ENCODE data around the gene ARHGAP15. TPM values are rescaled to one million over a fixed set of nuclear protein-coding genes. Genes with fewer than 3 reads are reported as not detected.

Gene ARHGAP15
- total RNA-seq, 1 donor from 2014 or later: not detected

DNA sequence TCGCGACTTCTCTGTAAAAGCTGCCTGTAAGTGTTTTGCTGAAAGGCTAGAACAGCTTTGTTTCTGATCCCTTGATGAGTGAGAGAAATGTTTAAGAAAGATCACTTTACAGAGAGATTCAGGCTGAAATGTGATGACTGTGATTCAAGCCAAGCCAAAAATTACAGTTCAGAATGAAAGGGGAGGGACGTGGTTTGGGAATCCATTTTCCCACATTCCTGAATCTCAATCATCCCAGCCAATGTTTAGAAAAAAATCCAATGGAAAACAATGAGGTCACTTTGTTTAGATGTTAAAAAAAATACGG lies 416.7 kb downstream of the ARHGAP15 start:
- no peak for DNase-seq

DNA sequence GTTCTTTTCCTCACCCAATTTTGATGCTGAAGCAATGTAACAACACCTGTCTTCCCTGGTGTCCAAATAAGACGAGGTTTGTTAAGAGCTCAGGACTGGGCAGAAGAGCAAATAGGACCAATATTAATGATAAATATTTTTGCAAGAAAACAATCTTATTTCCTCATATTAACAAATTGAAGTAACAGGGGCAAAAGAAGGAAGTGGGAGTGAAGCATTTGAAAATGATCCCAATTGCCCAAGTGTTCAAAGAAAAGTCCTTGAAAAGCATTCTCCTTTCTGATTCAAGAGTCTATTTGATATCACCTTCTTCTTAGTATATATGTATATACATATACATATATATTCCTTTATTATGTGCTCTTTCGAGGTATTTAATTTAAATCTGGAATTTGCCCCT lies 418.8 kb downstream of the ARHGAP15 start:
- DNase-seq: no peak

DNA sequence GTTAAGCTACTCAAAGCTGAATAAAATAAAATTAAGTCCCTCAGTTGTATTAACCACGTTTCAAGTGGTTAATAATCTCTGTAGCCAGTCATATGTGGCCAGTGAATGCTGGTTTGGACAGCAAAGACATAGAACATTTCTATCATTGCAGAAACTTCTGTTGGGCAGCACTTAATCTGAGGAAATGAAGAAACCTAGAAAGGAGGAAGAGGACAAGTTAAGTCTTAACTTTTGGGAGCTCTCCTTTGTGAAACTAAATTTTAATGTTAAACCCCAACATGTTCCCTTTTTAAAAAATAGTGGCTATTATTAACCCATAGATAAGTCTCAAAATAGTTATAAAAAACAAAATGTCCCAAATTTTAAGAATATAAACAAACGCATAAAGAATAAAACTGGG lies 421.3 kb downstream of the ARHGAP15 start:
- no peak for DNase-seq

DNA sequence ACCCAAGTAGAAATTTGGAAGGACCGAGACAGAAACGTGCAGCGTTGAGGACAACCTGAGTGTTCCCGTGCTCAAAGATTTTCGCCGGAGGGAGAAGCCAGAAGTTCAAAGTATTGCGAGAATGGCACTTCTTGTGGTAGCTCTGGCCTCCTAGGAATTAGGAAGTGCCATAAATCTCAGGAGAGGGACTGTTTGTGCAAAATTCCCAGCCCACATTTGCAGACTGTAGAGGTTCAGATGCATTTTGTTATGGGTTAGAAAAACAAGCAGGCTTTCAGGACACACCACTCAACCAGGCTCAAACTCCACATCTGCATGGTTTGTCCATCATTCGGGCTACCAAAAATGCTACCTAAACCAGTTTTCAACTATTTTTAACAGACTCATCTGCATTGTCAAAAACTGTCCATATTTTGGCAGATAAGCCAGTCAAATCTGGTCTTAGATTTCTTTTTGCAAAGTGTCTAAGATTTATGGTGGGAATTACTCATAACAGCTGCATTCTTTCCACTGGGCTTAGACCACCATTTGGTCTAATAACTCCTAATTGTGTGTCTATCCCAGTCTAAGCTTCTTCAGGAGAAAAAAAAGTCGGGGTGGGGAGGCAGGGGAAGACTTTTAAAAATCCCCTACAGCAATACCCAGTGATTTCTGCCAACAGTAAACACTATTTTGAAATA lies 422.9 kb downstream of the ARHGAP15 start:
- no peak for DNase-seq

DNA sequence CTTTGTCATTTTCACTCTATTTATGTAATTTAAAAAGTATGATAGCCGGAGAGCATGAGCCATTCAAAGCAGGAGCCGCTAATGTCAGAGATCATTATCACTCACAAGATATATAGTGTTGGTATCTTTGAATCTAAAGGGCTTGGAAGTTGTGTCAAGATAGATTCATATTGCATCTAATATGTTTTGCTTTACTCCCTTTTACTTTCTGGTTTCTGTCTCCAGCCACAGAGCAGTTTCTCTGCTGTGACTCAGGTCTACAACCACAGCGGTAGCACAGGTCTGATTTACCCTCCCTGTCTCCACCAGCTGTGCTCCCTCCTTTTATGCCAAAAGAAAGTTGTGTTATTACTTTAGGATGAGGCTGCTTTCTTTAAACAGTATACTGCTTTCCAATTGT lies 424.0 kb downstream of the ARHGAP15 start:
- no peak for DNase-seq

DNA sequence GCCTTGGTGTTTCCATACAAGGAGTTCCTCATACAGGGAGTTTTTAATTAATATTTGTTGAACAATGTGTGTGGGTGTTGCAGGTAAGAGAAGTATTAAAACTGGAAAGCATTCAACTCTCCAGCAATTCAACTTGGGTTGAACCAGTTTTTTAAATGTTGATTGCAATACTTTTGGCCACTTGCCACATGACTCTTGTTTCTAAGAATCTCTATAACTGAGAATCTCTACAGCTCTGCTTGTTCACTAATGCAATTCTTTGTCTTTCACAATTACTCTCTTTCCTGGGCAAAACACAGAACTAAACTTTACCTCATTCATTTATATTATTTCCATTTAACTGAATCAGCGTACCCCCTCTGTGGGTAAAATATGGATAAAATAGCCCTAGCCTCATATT lies 429.4 kb downstream of the ARHGAP15 start:
- no peak for DNase-seq

DNA sequence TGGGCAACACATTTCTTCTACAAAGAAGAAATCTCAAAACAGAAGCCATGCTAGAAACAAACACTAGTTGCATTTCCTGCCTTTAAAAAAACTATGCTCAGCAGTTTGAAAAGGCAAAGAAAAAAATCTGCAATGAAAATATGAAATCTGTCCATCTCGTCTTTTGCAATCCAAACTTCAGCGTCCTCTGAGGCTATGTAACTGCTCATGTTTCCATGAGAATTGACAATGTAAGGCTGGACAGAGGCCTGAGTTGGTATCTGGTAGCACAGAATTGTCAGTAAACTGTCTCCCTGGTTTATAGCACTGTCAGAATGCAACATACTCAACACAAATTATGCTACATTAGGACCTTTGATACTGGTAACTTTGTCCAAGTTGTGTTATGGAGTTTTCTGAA lies 429.9 kb downstream of the ARHGAP15 start:
- no peak for DNase-seq

DNA sequence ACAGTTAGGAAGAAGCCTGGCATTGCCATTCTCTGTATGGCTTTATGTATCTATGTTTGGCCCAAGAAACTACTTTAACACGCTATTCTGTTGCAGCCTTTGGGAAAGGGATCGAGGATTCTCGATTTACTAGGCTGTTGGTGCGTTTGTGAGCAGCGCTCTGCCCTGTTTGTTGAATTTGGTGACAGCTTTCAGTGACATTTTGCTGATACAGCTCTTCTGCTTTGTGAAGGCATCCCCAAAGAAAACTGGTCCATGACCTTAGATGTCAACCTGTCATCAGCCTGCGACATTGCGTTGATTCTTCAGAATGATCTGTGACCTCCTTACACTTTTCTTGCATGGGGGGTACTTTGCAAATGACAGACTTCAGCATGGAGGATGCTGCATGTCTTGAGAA lies 431.5 kb downstream of the ARHGAP15 start:
- DNase-seq: no peak

DNA sequence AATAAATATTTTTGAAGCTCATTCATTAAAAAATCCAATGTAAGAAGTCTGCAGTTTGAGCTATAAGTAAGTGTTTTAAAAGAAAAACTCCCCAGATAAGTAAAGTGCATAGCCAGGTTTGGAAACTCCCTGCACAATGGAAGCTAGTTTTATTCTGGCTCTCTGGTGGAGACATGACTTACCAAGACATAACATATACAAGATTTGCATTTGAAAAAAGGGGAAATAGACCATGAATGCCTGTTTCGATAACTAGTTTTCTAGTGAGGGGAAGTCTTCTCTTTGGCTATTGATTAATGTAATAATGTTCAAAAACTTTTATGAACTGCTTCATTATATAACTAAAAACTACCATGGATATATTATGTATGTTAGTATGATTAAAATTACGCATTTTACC lies 435.2 kb downstream of the ARHGAP15 start:
- DNase-seq: no peak

DNA sequence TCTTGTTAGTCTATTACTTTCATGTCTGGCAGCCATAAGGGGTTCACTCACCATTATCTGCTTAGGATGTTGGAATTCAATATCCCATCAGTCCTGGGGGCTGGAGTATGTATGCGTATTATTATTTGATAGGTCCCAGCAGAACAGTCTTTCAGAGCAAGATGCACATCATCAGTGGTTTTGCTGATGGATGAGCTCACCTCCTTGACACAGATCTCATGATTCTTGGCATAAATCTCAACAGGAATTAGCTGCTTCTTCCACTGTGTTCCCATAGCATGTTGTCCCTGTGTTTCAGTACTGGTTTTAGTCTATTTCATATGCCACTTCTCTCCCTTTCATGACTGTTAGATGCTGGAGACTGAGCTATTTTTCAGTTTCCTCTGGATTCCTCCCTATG lies 442.5 kb downstream of the ARHGAP15 start:
- no peak for DNase-seq

DNA sequence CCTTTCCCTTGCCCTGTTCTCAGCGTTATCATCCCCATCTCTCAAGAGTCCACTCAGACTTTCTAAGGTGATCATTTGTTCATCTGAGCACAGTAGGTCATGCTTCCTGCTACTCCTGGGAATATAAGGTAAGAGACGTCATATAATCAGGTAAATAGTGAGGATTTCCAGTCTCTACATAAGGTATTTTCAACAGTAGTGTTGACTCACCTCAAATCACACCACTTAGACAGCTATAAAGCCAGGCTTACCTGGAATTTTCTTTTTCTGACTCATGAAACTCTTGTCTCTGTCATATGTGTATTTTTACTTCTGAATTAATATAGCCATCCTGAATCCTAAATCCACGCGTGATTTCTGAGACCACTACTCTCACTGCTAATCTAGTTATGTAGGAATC lies 443.2 kb downstream of the ARHGAP15 start:
- no peak for DNase-seq

DNA sequence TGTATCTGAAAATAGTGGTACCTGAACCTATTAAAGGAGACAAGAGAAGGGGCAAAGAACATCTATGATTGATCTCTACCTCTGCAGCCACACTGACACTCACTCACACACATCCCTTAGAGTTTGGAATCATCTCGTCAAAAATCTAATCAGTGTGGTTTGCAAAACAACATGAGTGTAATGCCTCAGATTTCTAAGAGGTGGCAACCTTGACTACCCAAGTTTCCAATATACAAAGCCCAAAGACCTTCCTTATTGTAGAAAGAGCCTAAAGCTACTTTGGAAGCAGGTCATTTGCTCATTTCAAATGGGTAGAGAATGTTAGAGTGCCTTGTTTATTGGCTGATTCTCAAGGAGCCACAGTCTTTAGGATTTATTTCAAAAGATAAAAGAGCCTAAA lies 444.9 kb downstream of the ARHGAP15 start:
- no peak for DNase-seq

DNA sequence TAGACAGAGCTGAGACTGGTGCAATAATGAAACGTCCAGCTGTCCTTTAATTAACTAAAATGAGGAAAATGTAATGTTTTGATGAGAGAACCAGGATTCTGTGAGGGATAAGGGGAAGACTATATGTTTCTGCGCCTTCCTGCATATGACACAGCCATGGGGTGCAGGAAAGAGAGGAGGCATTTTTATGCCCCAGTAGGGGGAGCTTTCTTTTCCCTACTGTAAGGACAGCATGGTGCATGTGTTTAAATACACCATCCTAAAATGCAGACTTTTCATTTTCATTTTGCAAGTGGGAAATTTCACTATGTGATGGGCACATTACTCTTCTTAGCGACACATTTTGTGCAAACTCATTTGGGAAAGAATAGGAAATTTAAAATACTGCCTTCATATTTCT lies 446.1 kb downstream of the ARHGAP15 start:
- peak; percentile 16 for DNase-seq

DNA sequence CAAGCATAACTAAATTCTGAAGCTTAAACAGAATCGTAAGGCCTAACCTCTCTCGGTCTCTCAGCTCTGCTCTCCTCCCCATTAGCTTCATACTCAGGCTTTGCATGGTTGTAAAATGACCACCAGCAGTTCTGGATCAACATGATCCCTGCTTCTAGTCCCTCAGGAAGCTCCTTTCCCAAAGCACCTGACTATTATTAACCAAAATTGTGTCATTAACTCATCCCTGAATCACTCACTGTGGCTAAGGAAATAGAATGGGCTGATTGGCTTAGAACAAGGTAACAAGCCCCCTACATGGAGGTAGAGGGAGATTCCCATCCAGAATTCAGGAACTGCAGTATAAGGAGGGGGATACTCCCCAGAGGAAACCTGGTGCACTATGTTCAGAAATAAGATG lies 448.3 kb downstream of the ARHGAP15 start:
- DNase-seq: no peak

DNA sequence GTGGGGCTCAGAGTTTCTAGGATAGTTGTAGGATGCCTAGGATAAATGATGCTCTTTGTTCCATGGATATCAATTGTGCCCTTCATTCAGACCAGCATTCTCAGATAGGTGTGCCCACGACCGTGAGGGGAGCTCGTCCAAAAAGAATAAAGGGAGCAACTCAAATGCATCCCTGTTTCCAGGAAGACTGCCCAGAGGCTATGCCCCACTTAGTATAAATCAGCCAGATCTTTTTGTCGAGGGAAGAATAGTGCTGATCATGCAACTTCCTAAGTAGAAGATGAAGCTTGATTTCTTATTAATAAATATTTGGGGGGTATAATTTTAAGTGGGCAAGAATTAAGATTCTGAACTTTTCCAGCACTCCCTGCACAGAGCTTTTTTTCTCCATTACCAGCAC lies 450.2 kb downstream of the ARHGAP15 start:
- DNase-seq: no peak

DNA sequence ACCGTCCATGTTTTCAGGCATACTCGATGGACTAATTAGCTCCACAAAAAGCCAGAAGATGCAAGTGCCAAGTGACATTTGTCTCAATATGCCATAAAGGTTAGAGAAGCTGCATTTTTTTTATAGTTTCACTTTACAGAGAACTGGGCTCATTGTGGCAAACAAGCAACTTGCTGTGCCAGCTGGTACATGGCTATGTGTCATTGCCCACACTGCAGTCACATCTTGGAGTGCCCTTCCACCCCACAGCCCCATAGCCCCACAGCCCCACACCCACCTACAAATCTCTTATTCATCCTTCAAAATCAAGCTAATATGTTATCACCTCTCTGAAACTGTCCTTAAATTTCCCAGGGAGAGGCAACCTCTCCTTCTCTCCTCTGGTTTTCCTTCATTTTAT lies 451.9 kb downstream of the ARHGAP15 start:
- DNase-seq: no peak

DNA sequence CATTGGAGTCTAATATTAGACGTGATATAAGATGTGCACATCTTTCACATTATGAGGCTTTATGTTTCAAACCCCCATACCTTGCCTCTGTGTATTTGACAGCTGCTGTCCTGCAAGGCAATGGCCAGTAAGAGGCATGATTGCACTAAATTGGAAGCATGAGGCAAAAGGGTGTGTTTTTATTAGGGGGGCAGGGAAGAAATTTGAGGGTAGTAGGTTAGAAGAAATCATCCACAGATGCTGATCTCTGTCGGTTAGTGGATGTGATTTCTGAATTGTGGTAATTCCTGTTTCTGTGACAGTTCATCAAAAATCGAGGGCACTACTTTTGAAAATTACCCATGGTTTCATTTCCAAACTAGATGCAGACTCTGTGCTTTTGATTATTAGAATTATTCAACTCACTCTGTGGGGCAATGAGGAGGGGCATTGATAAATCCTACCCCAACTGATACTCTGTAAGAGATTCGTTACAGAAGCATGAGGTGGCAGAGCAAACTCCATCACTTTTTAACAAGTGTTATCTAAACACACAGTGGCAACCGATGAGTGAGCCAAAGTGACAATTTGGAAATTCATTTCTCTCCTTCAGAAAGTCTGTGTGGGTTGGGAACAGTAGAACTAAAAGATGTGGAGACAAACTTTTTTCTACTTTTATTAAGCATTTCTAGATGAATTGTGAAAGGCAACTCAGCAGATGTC lies 453.0 kb downstream of the ARHGAP15 start:
- DNase-seq: no peak

DNA sequence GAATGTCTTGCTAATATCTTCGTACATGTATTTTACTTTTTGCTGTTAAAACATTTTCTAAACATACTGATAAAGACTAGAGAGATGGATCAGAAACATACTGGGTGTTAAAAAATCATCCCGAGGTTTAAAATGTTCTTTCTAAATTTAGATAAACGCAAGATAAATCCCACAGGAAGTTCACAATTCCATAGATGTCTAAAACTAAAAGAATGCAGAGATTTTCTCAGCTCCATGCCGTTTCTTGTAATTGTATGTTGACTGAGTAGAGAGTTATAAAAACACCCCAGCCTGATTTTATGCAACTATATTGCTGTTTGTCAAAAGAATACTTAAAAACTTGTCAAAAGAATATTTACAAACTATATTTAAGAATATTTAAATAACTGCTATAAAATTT lies 455.7 kb downstream of the ARHGAP15 start:
- no peak for DNase-seq

DNA sequence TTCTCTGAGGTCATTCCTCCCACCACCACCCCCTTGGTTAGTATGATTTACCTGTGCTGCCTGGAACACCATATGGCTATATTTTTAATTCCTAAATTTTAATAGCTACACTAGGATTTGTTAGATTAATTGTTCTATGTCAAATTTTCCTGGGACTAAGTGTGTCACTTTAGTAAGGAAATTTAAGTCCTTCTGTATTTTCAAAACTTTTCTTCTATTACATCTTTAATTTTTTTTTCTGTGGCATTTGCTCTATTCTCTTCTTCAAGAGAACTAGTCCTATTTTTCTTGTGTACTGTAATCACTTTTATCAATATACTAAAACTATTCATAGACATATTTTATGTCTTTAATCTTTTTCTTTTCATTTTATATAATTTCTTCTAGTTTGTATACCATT lies 456.9 kb downstream of the ARHGAP15 start:
- DNase-seq: no peak

DNA sequence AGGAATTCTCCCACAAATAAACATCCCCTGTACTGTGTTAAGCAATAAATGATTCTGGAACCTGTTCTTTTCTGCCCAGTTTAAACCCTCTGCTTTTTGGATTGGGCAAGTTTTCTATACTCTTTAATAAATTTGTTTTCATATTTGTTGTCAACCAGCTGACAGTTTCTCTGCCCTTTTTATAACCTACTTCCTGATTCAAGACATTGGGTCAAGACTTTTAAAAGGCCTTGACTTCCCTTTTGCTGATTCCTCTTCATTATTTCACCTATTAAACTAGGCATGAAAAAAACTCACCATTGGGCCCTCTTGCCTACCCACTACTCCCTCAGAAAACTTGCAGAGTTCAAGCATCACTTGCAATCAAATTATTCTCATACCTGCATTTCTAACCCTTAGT lies 459.5 kb downstream of the ARHGAP15 start:
- DNase-seq: no peak

DNA sequence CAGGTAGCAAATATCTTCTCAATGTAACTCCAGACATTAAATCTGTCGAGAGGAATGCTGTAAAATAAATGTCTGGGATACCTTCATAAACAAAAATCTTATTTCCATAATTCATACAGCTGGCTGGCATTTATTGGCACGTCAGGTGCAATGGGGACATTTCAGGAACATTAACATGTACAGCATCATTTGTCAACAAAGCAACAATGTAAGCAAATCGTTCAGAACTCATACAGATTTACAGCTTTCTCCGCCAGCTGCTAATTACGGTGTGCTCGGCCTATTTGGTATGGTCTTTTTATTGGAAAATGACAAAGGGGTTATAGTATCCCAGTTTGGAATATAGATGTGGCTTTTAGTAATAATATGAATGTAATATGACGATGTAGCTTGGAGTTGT lies 464.9 kb downstream of the ARHGAP15 start:
- no peak for DNase-seq

DNA sequence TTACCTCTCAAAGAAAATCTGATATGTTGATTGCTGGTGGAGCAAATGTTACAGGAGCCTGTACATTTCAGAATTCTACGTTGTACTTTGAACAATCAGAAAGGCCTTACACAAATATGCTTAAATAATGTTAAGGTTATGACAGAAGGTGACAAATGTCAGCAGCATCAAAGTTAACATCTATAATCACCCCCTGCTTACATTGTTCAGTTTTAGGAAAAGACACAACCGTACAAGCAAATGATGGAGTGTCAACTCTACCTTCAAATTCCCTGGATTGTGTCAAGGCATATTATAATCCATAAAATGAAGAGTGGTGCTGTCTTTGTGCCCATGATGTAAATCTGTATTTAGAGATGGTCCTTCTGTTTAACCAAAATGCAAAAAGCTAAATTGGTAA lies 465.5 kb downstream of the ARHGAP15 start:
- no peak for DNase-seq

DNA sequence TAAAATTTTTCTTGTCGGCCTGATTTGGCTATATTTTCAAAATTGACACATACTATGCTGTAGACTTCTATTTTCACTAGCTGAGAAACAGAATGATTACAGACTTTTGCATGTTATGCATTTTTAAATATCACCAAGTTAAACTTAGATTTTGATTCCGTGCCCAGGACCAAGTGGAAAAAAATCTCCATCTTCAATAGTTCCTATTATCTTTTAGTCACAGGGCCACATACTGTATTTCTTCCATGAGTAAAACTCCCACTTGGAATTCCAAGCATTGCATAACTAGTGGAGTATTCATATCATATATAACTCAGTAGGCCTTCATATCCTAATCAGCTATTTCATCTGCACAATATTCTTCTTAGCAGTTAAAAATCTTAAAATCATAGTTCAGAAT lies 470.9 kb downstream of the ARHGAP15 start:
- no peak for DNase-seq

DNA sequence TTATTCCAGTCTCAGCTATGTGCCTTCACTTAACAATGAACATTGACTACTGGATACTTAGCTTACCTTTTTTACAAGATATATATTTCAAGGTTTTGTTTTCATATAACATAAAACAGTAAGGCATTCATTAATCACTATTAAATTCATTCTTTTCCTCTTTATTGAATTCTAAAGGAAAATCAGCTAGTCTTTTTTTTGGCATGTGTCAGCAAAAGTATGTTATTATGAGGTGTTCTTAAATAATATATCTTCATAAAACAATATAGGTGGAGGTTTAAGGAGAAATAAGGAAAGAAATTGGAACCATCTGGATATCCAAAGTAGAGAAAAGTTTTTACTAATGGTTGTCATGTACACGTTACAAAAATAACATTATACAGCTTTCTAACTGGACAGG lies 472.6 kb downstream of the ARHGAP15 start:
- no peak for DNase-seq

DNA sequence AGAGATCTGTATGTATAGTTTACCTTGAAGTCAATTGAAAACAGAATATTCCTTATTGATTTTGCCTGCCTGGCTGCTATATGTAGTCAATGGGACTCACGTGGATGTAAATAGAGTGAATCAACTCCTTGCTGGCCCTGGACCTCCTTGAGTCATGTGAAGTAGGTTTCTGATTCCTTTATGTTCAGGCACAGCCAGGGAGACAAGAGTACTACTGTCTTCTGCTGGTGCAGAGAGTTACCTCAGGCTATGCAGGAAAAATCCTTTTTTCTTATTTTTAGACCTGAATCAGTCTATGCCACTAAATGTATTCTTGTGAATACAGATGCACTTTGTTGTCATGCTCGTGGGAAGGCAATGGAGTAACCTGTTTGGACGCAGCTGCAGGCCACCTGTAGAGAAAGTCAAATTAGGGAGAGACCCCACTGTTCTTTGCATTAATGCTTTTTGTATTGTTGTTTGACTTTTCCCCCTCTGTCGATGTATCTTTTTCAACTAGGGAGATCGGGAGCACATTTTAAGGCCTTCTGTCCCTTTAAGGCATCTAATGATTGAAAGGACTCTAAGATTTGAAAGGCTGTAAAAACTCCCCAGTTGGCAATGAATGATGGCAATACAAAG lies 473.9 kb downstream of the ARHGAP15 start:
- DNase-seq: no peak

Measured in dermis blood vessel endothelial cell (primary cell).